IMR-90 (cell line): Measurements from ENCODE around the gene MYEF2. TPM values are rescaled to one million over a fixed set of nuclear protein-coding genes. Genes with fewer than 3 reads are reported as not detected.

Source experiments
- ATAC-seq: fragments of 200-7000 bp; cut with Tn5 transposase; 2 replicates; pipeline ENCODE4 v1.9.1; 2020; ENCODE audit warnings: low read depth, mild to moderate bottlenecking, moderate library complexity
- BruUV-seq: library from RNA; stranded (reverse); fragments of 400-500 nt; replicated peaks from 2 replicates; lab custom pipeline; 2021; lab: Mats Ljungman, UMichigan
- CTCF ChIA-PET: fragments of 300-600 bp; formaldehyde crosslinking; extraction: SDS; loops from one replicate; lab custom pipeline; 2021; ENCODE audit warnings: antibody characterized with exemption; lab: Yijun Ruan, JAX
- POLR2A ChIA-PET: fragments of 300-600 bp; sonication (Branson Sonifier 250); formaldehyde crosslinking; loops from one replicate; lab custom pipeline; 2022; ENCODE audit warnings: antibody characterized with exemption; ENCODE audit not compliant: unreplicated experiment; lab: Charles Lee
- DNase-seq: peaks from one replicate; pipeline ENCODE4 v3.0.0; 2013
- H2AFZ ChIP-seq: replicated peaks from 2 replicates; pipeline ENCODE3; 2013; ENCODE audit warnings: low read length, mild to moderate bottlenecking; ENCODE audit not compliant: poor library complexity
- H2AK5ac ChIP-seq: 2 replicates; pipeline ENCODE4 v1.6.1; 2013; ENCODE audit warnings: low read depth, low read length, inconsistent platforms
- H2AK9ac ChIP-seq: replicated peaks from 2 replicates; pipeline ENCODE3; 2013; ENCODE audit warnings: mild to moderate bottlenecking, low read depth, low read length, moderate library complexity; ENCODE audit not compliant: poor library complexity
- H2BK120ac ChIP-seq: 2 replicates; pipeline ENCODE4 v1.6.1; 2013; ENCODE audit warnings: low read depth, low read length, inconsistent platforms
- H2BK15ac ChIP-seq: 3 replicates; pipeline ENCODE4 v1.6.1; 2013; ENCODE audit warnings: low read depth, low read length, inconsistent platforms
- H2BK20ac ChIP-seq: 2 replicates; pipeline ENCODE4 v1.6.1; 2013; ENCODE audit warnings: low read depth, mild to moderate bottlenecking, inconsistent platforms, low read length, moderate library complexity
- H2BK5ac ChIP-seq: 2 replicates; pipeline ENCODE4 v1.6.1; 2013; ENCODE audit warnings: mild to moderate bottlenecking, low read depth, low read length, inconsistent platforms; ENCODE audit not compliant: poor library complexity, severe bottlenecking
- H3K14ac ChIP-seq: replicated peaks from 2 replicates; pipeline ENCODE4 v1.6.1; 2013; ENCODE audit warnings: low read depth, low read length, inconsistent platforms
- H3K18ac ChIP-seq: 2 replicates; pipeline ENCODE4 v1.6.1; 2013; ENCODE audit warnings: low read depth, low read length, control low read depth
- H3K23ac ChIP-seq: 2 replicates; pipeline ENCODE4 v1.6.1; 2013; ENCODE audit warnings: low read depth, low read length, inconsistent platforms
- H3K27ac ChIP-seq: 2 replicates; pipeline ENCODE4 v1.5.1; 2013; ENCODE audit warnings: mild to moderate bottlenecking, control low read depth, low read length; ENCODE audit not compliant: insufficient read depth
- H3K27me3 ChIP-seq: 2 replicates; pipeline ENCODE4 v1.6.1; 2013; ENCODE audit warnings: low read length; ENCODE audit not compliant: control insufficient read depth, insufficient read depth
- H3K36me3 ChIP-seq: 2 replicates; pipeline ENCODE4 v1.6.1; 2013; ENCODE audit warnings: low read length, mixed read lengths; ENCODE audit not compliant: control insufficient read depth, insufficient read depth
- H3K4ac ChIP-seq: 2 replicates; pipeline ENCODE4 v1.6.1; 2013; ENCODE audit warnings: low read depth, low read length, inconsistent platforms
- H3K4me1 ChIP-seq: 2 replicates; pipeline ENCODE4 v1.6.1; 2013; ENCODE audit warnings: low read length, mixed read lengths; ENCODE audit not compliant: control insufficient read depth, insufficient read depth
- H3K4me2 ChIP-seq: 2 replicates; pipeline ENCODE4 v1.6.1; 2013; ENCODE audit warnings: low read depth, mild to moderate bottlenecking, control low read depth, low read length, moderate library complexity
- H3K4me3 ChIP-seq: 2 replicates; pipeline ENCODE4 v1.5.1; 2013; ENCODE audit warnings: low read depth, mild to moderate bottlenecking, control low read depth, low read length, moderate library complexity; ENCODE audit not compliant: insufficient read depth
- H3K56ac ChIP-seq: 2 replicates; pipeline ENCODE4 v1.6.1; 2013; ENCODE audit warnings: low read length, inconsistent platforms; ENCODE audit not compliant: insufficient read depth; ENCODE audit errors: extremely low read depth
- H3K79me1 ChIP-seq, 2 experiments: 2 replicates each; pipeline ENCODE4 v1.6.1; 2013; ENCODE audit warnings: low read length in 2 of 2, inconsistent platforms in 1 of 2, low read depth in 1 of 2
- H3K9ac ChIP-seq: 2 replicates; pipeline ENCODE4 v1.6.1; 2013; ENCODE audit warnings: low read depth, low read length, control low read depth
- H3K9me1 ChIP-seq: 2 replicates; pipeline ENCODE4 v1.6.1; 2013; ENCODE audit warnings: low read length, inconsistent platforms; ENCODE audit not compliant: insufficient read depth
- H3K9me3 ChIP-seq: 2 replicates; pipeline ENCODE4 v1.6.1; 2013; ENCODE audit warnings: low read length; ENCODE audit not compliant: control insufficient read depth, insufficient read depth
- H4K20me1 ChIP-seq: 2 replicates; pipeline ENCODE4 v1.6.1; 2013; ENCODE audit warnings: low read length, inconsistent platforms; ENCODE audit not compliant: insufficient read depth
- H4K5ac ChIP-seq: 2 replicates; pipeline ENCODE4 v1.6.1; 2013; ENCODE audit warnings: mild to moderate bottlenecking, low read depth, low read length, control low read depth
- H4K8ac ChIP-seq, 2 experiments: 2 replicates each; pipeline ENCODE4 v1.6.1; 2013; ENCODE audit warnings: low read depth in 2 of 2, low read length in 2 of 2, control low read depth in 1 of 2, inconsistent platforms in 1 of 2
- H4K91ac ChIP-seq: 2 replicates; pipeline ENCODE4 v1.6.1; 2013; ENCODE audit warnings: low read depth, low read length, inconsistent platforms; ENCODE audit not compliant: insufficient read depth
- CHD1 ChIP-seq: IDR thresholded peaks from 2 replicates; pipeline ENCODE4 v1.6.1; 2012; ENCODE audit warnings: low read depth, low read length, improper control_type of control experiment
- ELK1 ChIP-seq: fragments of 150-350 bp; IDR thresholded peaks from 2 replicates; pipeline ENCODE4 v1.6.1; 2016; ENCODE audit warnings: low read depth, mild to moderate bottlenecking, low read length, moderate library complexity, borderline replicate concordance
- FOS ChIP-seq: fragments of 150-350 bp; IDR thresholded peaks from 2 replicates; pipeline ENCODE4 v1.6.1; 2016; ENCODE audit warnings: low read depth, low read length
- MXI1 ChIP-seq: IDR thresholded peaks from 2 replicates; pipeline ENCODE4 v1.6.1; 2012; ENCODE audit warnings: low read depth, mild to moderate bottlenecking, low read length, moderate library complexity, borderline replicate concordance
- RAD21 ChIP-seq: IDR thresholded peaks from 2 replicates; pipeline ENCODE4 v1.6.1; 2012; ENCODE audit warnings: low read length, improper control_type of control experiment
- RFX5 ChIP-seq: IDR thresholded peaks from 2 replicates; pipeline ENCODE4 v1.8.0; 2012; ENCODE audit warnings: low read depth, mild to moderate bottlenecking, low read length, moderate library complexity
- SMC3 ChIP-seq: fragments of 150-350 bp; IDR thresholded peaks from 2 replicates; pipeline ENCODE4 v1.6.1; 2016; ENCODE audit warnings: low read depth, mild to moderate bottlenecking, antibody characterized with exemption, low read length, moderate library complexity
- WGBS, 2 experiments: methylation state at CpG; one replicate each; pipeline versions ENCODE4 v1.1.5 to v1.1.7; 2013; ENCODE audit warnings: missing lambda C conversion rate in 2 of 2; ENCODE audit not compliant: insufficient read length in 1 of 2; ENCODE audit errors: extremely low coverage in 2 of 2; 5-methylcytosine and 5-hydroxymethylcytosine counted together
- dilution Hi-C: fragments of 300-500 bp; cut with HindIII; formaldehyde crosslinking; loops from one replicate; pipeline ENCODE4 v1.14.3; 2018; ENCODE audit warnings: low sequenced_read_pairs; ENCODE audit not compliant: unreplicated experiment
- in situ Hi-C: fragments of 300-500 bp; cut with MboI; formaldehyde crosslinking; loops from 3 replicates; pipeline ENCODE4 v1.14.3; 2019; ENCODE audit warnings: low sequenced_read_pairs, inconsistent platforms, mixed read lengths
- intact Hi-C: fragments of 100-400 bp; cut with micrococcal nuclease; formaldehyde crosslinking; loops from 2 replicates; pipeline ENCODE4 v1.10.0; 2022
- polyA plus RNA-seq, 3 experiments: library from polyadenylated mRNA; depleted of rRNA; stranded (reverse); fragments of >200 nt; gene quantifications; 2 replicates each; pipeline ENCODE4 v1.2.3, GENCODE V29; 2012; ENCODE audit warnings: low replicate concordance in 1 of 3
- total RNA-seq: library from RNA; depleted of rRNA; stranded (reverse); fragments of >200 nt; gene quantifications from 2 replicates; pipeline ENCODE4 v1.2.3, GENCODE V29; 2012
- TF ChIP-seq, protein P1 (sequence below): fragments of 150-350 bp; IDR thresholded peaks from 2 replicates; pipeline ENCODE4 v1.6.1; 2017; ENCODE audit warnings: mild to moderate bottlenecking, antibody characterized with exemption, low read length, low read depth

MYEF2 gene
- total and polyA plus RNA-seq, 2 of the 4 experiments (the other 2 are of a cell fraction), result 4.5 to 5.8 TPM

DNA sequence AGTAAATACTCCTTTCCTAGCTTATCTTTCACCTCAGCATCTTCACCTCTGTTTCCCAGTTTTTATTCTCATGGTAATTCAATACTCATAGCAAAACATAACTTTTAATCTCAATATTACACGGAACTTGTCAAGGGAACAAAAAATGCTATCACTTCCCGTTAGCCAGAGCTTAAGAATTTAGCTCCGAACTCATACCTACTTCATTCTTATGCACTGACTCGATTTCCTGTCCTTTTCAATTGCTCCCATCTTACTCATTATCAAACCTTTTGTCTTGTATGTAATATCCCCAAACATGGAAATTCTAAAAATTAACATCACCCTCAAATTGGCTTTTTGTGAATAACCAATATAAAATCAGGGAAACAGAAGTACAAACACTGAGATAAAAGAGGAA is 28.2 kb downstream of the MYEF2 start:
- peak; percentile 59 for ATAC-seq
- Histone ChIP-seq H3K9me3 (no peaks in the 10 kb centered on the region), H3K79me1 (peaks cover 0 to 3% of the 10 kb centered on the region in 2 experiments; a peak in 1 of 4 replicates), H2BK15ac (no peak overlapping the region), H3K56ac (peak overlapping the region; percentile 44), H3K14ac (peak overlapping the region; percentile 70), H3K23ac (peak overlapping the region; percentile 86; the same call in 1 of the 2 replicates), H3K4me3 (no peak overlapping the region), H2BK120ac (peak overlapping the region; percentile 86; the same call in 1 of the 2 replicates), H2AFZ (no peak overlapping the region), H2BK20ac (peak overlapping the region; percentile 76; the same call in 1 of the 2 replicates), H3K4ac (peak overlapping the region; percentile 74; the same call in 1 of the 2 replicates), H3K4me2 (peak overlapping the region; percentile 75; the same call in 1 of the 2 replicates), H3K18ac (peak overlapping the region; percentile 89; the same call in 1 of the 2 replicates), H4K91ac (no peak overlapping the region), H3K27me3 (no peaks in the 10 kb centered on the region), H3K9ac (no peak overlapping the region), H3K36me3 (no peaks in the 10 kb centered on the region; the same call in 1 of the 2 replicates), H4K8ac (peak overlapping the region; percentile 58 to 87; a peak in 1 of 4 replicates), H3K27ac (no peak overlapping the region), H4K20me1 (no peaks in the 10 kb centered on the region), H2AK9ac (no peak overlapping the region), H4K5ac (peak overlapping the region; percentile 63; the same call in 1 of the 2 replicates), H2BK5ac (peak overlapping the region; percentile 94), H3K9me1 (no peaks in the 10 kb centered on the region), H3K4me1 (no peaks in the 10 kb centered on the region; the same call in none of the 2 replicates), H2AK5ac (no peak overlapping the region)
- ChIA-PET CTCF (interaction anchor here (1.3 kb wide), 1 partner anchor 23 kb away, joined by 3 read pairs; no protein-coding TSS in a partner anchor), POLR2A (no interaction called here)
- in situ Hi-C loops (no loop called here), intact Hi-C loops (no loop called here), dilution Hi-C loops (no loop called here)
- TF ChIP-seq RAD21 (no peak), CHD1 (no peak), MXI1 (no peak), SMC3 (no peak), RFX5 (no peak), FOS (no peak), ELK1 (no peak)
- TF ChIP-seq, protein P1, sequence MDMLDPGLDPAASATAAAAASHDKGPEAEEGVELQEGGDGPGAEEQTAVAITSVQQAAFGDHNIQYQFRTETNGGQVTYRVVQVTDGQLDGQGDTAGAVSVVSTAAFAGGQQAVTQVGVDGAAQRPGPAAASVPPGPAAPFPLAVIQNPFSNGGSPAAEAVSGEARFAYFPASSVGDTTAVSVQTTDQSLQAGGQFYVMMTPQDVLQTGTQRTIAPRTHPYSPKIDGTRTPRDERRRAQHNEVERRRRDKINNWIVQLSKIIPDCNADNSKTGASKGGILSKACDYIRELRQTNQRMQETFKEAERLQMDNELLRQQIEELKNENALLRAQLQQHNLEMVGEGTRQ, result no peak
- DNase-seq, result peak; percentile 83
- BruUV-seq, result no TSS peak
- WGBS, 2 experiments, result 0% methylated on average over 2 of the region's 4 CpGs; no CpG with 5 or more reads in 1 of the 2 experiments
